Measurements from ENCODE around the gene TRIP4. TPM values are rescaled to one million over a fixed set of nuclear protein-coding genes. Genes with fewer than 3 reads are reported as not detected.

TRIP4 gene
- total RNA-seq, 1 experiment from 2014 or later, result 18.3 TPM

DNA sequence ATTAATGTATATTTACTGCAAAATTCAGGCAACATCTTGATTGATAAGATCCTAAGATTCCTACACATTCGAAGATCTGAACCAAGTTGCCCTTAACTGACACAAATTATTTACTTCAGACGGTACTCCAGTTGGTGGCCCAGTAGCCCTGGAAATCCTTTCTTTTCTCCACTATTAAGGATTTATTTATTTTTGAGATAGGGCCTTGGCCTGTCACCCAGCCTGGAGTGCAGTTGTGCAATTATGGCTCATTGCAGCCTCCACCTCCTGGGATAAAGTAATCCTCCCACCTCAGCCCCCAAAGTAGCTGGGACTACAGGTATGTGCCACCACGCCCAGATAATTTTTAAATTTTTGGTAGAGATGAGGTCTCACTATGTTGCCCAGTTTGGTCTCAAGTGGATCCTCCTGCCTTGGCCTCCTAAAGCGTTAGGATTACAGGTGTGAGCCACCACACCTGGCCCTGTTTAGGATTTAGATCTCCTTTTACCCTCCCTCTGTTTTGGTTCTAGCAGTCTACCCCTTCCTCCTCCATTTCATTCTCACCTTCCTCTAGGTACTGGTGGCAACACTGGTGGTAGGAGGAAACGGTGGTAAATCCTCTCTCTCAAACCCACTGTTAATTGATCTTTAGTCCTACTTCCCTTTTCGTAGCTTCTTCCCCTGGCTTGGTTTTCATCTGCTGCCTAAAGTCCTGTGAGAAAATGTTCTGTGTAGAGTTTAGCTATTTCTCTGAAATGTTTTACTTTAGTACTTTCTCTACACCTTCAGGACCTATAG is 60.1 kb downstream of the TRIP4 start:
- no TSS peak for BruUV-seq (replicated peaks)
- TF ChIP-seq ZNF274 (IDR thresholded peaks at IDR 0.05; ENCODE audit: low read depth, low read length), result no peak
- no peak for TF ChIP-seq YY1 (IDR thresholded peaks at IDR 0.05; ENCODE audit: extremely low read depth, insufficient replicate concordance, low read depth, low read length)
- no peak for TF ChIP-seq EZH2phosphoT487 (IDR thresholded peaks at IDR 0.05; ENCODE audit: borderline replicate concordance)
- TF ChIP-seq RAD21 (IDR thresholded peaks at IDR 0.05; ENCODE audit: low read depth), result no peak
- no peak for TF ChIP-seq SIN3A (IDR thresholded peaks at IDR 0.05; ENCODE audit: low read depth)
- TF ChIP-seq ZFX (IDR thresholded peaks at IDR 0.05), result no peak
- TF ChIP-seq, protein P1, sequence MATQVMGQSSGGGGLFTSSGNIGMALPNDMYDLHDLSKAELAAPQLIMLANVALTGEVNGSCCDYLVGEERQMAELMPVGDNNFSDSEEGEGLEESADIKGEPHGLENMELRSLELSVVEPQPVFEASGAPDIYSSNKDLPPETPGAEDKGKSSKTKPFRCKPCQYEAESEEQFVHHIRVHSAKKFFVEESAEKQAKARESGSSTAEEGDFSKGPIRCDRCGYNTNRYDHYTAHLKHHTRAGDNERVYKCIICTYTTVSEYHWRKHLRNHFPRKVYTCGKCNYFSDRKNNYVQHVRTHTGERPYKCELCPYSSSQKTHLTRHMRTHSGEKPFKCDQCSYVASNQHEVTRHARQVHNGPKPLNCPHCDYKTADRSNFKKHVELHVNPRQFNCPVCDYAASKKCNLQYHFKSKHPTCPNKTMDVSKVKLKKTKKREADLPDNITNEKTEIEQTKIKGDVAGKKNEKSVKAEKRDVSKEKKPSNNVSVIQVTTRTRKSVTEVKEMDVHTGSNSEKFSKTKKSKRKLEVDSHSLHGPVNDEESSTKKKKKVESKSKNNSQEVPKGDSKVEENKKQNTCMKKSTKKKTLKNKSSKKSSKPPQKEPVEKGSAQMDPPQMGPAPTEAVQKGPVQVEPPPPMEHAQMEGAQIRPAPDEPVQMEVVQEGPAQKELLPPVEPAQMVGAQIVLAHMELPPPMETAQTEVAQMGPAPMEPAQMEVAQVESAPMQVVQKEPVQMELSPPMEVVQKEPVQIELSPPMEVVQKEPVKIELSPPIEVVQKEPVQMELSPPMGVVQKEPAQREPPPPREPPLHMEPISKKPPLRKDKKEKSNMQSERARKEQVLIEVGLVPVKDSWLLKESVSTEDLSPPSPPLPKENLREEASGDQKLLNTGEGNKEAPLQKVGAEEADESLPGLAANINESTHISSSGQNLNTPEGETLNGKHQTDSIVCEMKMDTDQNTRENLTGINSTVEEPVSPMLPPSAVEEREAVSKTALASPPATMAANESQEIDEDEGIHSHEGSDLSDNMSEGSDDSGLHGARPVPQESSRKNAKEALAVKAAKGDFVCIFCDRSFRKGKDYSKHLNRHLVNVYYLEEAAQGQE (IDR thresholded peaks at IDR 0.05; ENCODE audit: low read depth), result no peak
- TF ChIP-seq TCF7L2 (IDR thresholded peaks at IDR 0.05; ENCODE audit: borderline replicate concordance, extremely low read depth, insufficient read depth, insufficient read length), result no peak
- Histone ChIP-seq H3K27me3 (ENCODE audit: insufficient read depth, low read length) (no peaks in the 10 kb centered on the region), H3K9ac (ENCODE audit: low read length) (no peak overlapping the region), H3K36me3 (ENCODE audit: control insufficient read depth in 1 of 2, insufficient read depth in 2 of 2, low read length in 2 of 2) (no peaks in the 10 kb centered on the region), H3K4me2 (ENCODE audit: low read length) (no peak overlapping the region), H3K9me2 (ENCODE audit: insufficient read depth) (no peaks in the 10 kb centered on the region), H3K4me3 (replicated peaks in 1 of 2; ENCODE audit: low read depth in 1 of 2, low read length in 2 of 2) (no peak overlapping the region), H4K20me1 (ENCODE audit: insufficient read depth) (no peaks in the 10 kb centered on the region), H2AFZ (ENCODE audit: low read depth, low read length, poor library complexity, severe bottlenecking) (no peak overlapping the region), H3K9me3 (ENCODE audit: control insufficient read depth in 1 of 2, insufficient read depth in 1 of 2, low read depth in 1 of 2, low read length in 2 of 2) (no peaks in the 10 kb centered on the region), H3K4me1 (ENCODE audit: control insufficient read depth in 1 of 2, insufficient read depth in 2 of 2, low read length in 2 of 2) (peaks cover 22 to 26% of the 10 kb centered on the region in 2 experiments), H3K27ac (ENCODE audit: low read depth, low read length) (no peak overlapping the region), H3K79me2 (ENCODE audit: insufficient read depth, low read length) (no peaks in the 10 kb centered on the region)
- ChIA-PET CTCF (no interaction called here), POLR2A (no interaction called here), RAD21 (ENCODE audit: low non-redundant PET in 1 of 2, low total read pairs in 2 of 2, uncharacterized antibody in 2 of 2, unreplicated experiment in 2 of 2) (no interaction called here)
- ATAC-seq (no peak), DNase-seq (ENCODE audit: low read depth, low spot score) (no peak)
- intact Hi-C loops (cut with micrococcal nuclease), result no loop called here

Data from HCT116 (cell line).